Measurements from ENCODE around the gene MCHR1. TPM values are rescaled to one million over a fixed set of nuclear protein-coding genes. Genes with fewer than 3 reads are reported as not detected.
A peak's percentile ranks its signal among the peaks of the same experiment; 100 is the strongest.
"Not testable (repeated sequence)": the region's sequence is repeated elsewhere in the genome, so short reads cannot be mapped to it uniquely, and the experiment has no call there.

The MCHR1 gene
- total RNA-seq, 1 donor from 2014 or later, result not detected

DNA sequence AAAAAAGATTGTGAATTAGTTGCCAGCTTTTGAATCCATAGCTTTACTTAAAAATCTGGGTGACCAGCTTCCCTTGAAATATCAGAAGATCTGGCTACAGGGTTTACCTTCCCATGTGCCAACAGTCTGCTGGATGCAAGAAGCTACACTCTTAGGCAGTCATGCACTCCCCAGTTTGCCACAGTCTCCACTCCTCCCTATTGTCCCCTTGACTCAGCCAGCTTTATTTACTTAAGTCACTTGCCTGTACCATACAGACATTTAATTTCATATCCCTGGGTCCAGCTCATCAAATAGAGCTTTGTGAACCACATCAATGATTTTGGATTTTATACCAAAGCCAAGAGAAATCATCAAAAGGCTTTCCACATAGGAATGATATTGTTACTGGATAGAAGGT lies 12.2 kb downstream of the MCHR1 start:
- DNase-seq (ENCODE audit: low spot score), result no peak

DNA sequence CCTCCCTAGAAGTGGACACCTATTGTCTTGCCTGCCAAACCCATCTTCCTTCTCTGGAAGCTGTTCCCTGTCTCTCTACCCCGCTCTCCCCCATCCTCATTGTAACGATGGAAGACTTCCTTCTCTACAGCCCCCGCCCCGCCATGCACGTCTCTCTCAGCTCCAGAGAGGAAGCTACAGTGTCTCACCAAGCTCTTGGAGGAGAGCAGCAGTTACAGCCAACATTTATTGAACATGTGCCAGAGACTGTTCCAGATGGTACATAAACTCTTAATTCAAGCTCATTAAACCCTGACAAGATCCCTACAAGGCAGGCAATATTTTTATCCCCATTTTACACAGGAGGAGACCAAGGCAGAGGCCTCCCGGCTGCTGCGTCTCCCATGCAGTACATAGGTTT lies 15.1 kb downstream of the MCHR1 start:
- DNase-seq (ENCODE audit: low spot score), result peak; percentile 59

DNA sequence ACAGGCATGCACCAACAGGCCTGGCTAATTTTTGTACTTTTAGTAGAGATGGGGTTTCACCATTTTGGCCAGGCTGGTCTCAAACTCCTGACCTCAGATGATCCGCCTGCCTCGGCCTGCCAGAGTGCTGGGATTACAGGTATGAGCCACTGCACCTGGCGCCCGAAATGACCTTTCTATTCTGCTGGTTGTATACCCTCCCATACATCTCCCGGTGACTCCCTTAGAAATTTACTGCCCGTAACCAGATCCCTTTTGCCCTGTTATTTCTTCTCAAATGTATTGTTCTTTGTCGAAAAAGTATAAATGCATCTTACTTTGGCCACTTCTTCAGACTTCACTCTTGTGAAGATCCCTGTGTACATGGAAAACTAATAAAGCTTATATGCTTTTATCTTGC lies 22.0 kb downstream of the MCHR1 start:
- no peak for DNase-seq (ENCODE audit: low spot score)

DNA sequence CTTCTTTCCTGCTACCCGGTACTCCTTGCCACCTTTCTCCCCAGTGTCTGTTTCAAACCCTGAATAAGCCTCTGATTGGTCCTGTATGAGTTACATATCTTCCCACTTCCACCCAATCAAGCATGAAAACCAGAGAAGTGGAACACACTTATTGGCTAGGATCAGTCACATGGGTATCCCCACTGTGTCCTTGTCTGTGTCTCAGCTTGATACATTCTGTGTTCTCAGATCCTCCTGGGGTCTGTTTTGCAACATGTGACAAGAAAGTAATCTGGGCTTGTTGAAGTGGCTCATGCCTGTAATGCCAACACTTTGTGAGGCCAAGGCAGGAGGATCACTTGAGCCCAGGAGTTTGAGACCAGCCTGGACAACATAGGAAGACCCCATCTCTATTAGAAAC lies 23.9 kb downstream of the MCHR1 start:
- no peak for DNase-seq (ENCODE audit: low spot score)

DNA sequence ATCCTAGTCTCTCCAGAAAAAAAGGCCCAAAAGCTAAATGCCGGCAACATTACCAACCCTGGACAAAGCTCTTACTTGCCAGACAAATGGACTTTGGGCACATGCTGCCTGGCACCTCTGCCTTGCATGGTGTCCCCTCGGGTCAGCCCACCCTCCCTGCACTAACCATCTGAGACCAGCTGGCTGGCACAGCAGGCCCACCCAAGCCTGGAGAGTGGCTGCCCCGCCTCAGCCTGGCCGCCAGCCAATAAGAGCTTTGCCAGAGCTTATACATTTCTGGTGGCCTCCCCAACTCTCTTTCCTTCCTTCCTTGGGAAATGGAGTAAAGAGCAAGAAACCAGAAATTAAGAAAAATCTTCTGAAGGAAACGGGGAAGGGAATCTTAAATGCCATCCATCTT lies 24.5 kb downstream of the MCHR1 start:
- no peak for DNase-seq (ENCODE audit: low spot score)

DNA sequence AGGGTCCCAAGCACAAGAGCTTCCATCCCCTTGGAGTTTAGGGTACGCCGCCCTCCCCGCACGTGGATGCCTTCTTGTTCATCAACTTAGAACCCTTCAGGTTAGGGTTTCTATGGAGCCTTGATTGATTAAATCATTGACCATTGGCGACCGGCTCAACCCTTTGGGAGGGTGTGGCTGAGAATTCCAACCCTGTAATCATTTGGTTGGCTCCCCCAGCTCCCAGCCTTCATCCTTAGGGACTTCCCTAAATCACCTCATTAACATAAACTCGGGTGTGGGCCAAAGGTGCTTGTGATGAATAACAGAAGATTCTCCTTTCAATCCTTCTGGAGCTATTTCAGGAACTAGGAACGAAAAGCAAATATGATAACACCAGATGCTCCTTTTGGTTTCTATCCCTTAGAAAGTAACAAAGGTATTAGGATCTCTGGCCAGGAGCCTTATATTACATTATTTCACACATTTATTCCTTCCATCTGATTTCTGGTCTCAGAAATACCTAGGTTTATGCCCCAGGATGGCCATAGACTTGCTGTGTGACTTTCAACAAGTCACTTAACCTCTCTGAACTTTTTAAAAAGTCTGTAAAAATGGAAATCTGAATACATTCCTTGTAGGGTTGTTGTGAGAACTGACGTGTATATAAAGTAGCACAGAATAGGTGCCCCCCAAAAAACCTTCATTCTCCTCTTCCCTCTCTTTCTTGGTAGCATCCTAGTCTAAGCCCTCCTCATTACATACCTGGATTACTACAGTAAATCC lies 26.8 kb downstream of the MCHR1 start:
- no peak for DNase-seq (ENCODE audit: low spot score)

- DNase-seq (ENCODE audit: low spot score), result no peak
Observed at GRCh38 chr22:40707154-40707553, 27.9 kb downstream of the MCHR1 start.

DNA sequence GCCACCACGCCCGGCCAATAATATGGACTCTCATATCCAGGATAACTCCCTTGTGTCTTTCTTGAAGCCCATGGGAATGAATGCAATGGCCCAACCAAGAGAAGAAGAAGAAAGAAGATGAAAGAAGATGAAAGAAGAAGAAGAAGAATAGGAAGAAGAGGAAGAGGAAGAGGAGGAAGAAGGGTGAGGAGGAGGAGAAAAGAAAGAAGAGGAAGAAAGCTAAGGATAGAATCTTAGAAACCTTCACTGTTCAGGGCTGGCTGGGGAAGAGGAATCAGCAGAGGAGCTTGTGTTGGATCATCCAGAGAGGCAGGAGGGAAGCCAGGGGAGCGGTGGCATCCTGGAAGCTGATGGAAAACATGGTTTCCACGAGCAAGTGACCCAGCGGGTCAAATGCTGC lies 28.9 kb downstream of the MCHR1 start:
- DNase-seq (ENCODE audit: low spot score), result no peak

DNA sequence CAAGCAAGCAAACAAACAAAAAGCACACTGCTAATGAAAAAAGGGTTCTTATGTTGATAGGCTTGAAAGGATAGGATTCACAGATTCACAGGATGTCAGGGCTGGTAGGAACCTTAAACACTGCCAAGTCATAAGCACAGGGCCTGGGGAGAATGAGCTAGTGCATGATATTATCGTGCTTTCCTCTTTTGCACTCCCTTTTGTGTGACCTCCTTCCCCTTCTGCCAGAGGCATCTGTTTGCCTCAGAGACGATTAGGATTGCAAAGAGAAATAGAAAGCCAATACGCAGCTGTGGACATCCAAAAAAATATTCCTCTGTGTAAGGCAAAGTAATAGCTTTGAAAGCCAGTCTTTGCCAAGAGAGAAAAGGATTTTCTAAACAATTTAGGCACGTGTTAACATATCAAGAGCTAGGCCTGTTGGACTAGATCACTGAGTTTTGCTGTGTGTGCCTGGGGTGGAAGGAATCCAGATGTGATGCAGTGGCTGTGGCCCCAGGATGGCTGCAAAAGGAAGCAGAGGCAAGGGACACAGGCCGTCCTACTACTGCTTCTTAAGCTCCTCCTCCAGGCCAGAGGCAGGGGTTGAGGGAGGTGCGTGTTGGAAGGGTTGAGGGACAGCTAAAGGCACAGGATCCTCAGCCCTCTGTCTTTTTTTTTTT lies 30.6 kb downstream of the MCHR1 start:
- DNase-seq (ENCODE audit: low spot score), result peak; percentile 54

DNA sequence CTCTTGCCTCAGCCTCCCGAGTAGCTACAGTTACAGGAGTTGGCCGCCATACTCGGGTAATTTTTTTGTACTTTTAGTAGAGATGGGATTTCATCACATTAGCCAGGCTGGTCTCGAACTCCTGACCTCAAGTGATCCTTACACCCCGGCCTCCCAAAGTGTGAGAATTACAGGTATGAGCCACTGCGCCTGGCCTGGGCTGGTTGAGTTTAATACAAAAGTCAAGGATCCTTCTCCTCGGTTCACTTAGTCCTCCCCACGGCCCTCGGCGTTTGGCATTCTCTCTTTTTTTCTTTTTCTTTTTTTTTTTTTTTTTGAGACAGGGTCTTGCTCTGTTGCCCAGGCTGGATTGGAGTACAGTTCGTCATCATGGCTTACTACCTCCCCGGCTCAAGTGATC lies 33.0 kb downstream of the MCHR1 start:
- DNase-seq (ENCODE audit: low spot score), result no peak

GRCh38 chr22:40714499-40715337 lies 35.4 kb downstream of the MCHR1 start:
- no peak for DNase-seq (ENCODE audit: low spot score)

- DNase-seq (ENCODE audit: low spot score), result no peak
Observed at GRCh38 chr22:40716116-40716515, 36.8 kb downstream of the MCHR1 start.

- not testable (repeated sequence) for DNase-seq (ENCODE audit: low spot score)
Observed at GRCh38 chr22:40717657-40718056, 38.4 kb downstream of the MCHR1 start.

- DNase-seq (ENCODE audit: low spot score), result no peak
Observed at GRCh38 chr22:40718250-40719204, 39.2 kb downstream of the MCHR1 start.

- no peak for DNase-seq (ENCODE audit: low spot score)
Observed at GRCh38 chr22:40719599-40719998, 40.3 kb downstream of the MCHR1 start.

DNA sequence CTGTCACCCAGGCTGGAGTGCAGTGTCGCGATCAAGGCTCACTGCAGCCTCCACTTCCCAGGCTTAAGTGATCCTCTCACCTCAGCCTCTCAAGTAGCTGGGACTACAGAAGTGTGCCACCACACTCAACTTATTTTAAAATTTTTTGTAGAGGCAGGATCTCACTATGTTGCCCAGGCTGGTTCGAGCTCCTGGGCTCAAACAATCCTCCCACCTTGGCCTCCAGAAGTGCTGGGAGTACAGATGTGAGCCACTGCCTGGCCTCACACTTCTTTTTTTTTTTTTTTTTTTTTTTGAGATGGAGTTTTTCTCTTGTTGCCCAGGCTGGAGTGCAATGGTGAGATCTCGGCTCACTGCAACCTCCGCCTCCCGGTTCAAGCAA lies 40.9 kb downstream of the MCHR1 start:
- DNase-seq (ENCODE audit: low spot score), result not testable (repeated sequence)

- DNase-seq (ENCODE audit: low spot score), result no peak
Observed at GRCh38 chr22:40720538-40721256, 41.4 kb downstream of the MCHR1 start.

DNA sequence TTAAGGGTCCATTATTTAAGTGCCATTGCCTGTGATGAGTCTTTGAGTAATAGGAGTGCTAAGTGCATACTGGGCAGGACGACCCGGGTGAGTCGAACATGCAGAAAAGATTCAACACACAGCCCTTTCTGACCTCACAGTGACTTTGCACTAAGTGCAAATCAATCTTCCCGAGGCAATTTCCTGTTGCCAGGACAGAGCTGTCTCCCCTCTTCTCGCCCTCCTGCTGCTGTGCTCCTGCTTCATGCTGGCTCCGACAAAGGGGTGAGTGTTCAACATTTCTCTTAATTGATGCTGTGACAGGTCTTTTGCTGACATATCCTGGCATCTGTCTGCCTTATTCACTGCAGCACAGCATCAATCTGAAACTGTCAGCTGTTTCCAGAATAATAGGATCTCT lies 42.0 kb downstream of the MCHR1 start:
- no peak for DNase-seq (ENCODE audit: low spot score)

DNA sequence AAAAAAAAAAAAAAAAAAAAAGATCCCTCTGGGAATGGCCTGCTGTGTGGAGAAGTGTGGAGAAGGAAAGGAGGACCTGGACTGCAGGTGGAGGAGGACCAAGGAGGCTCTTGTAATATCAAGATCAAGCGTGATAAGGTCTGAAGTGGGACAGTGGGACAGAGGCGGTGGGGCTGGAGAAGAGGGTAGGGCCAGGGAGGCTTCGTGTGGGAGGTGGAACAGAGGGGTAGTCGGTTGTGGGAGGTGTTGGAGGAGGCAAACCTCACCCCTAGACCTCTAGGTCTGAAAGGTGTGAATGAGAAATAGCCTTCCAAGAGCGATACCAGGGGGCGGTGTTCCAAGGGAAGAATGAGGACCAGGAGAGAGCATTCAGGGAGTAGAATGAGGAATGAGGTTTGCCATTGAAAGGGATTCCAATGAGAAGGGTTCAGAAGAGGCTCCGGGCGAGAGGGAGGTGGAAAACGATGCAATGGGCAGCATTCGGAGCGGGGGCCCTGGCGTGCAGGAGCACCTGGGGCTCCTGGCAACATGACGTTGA lies 44.2 kb downstream of the MCHR1 start:
- no peak for DNase-seq (ENCODE audit: low spot score)

DNA sequence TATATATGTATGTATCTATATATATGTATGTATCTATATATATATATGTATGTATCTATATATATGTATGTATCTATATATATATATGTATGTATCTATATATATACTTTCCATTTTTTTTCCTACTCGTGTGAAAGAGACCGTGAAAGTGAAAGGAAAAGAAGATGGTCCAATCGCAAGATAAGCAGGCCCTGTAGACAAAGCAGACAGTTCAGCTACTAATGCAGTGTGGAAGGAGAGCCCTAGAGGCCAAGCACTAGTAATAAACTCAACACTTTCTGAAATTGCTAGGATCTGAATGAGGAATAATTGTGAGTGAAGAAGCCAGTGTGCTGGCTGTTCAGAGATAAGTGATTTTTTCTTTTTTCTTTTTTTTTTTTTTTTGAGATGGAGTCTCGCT lies 47.2 kb downstream of the MCHR1 start:
- DNase-seq (ENCODE audit: low spot score), result no peak

All from ureter (tissue), 1 donor.